ENCODE measurements around the gene AGTR1. TPM values are rescaled to one million over a fixed set of nuclear protein-coding genes. Genes with fewer than 3 reads are reported as not detected.
A peak's percentile ranks its signal among the peaks of the same experiment; 100 is the strongest.

Gene AGTR1
- total RNA-seq = 0.43 and 1.6 TPM in 2 replicates

- peak; percentile 11 for DNase-seq (ENCODE audit: low read depth)
- H3K4me3 ChIP-seq (ENCODE audit: low read depth, low read length) = peak within 1 kb of the TSS; percentile 56
- TF ChIP-seq CTCF (IDR thresholded peaks at IDR 0.05; ENCODE audit: insufficient read depth, low read depth, low read length) = no peak
These were observed at the start of gene AGTR1 for GRCh38 chr3:148697306-148698189. Gene AGTR1, plus strand, starts transcription at chr3:148697903. Its CDS starts 43,133 bp downstream, at chr3:148741036.

- no peak overlapping the region for H3K4me3 ChIP-seq (ENCODE audit: low read depth, low read length)
These were observed 48.9 kb upstream of the AGTR1 start for GRCh38 chr3:148648685-148649352.

GRCh38 chr3:148651549-148651948 lies 46.2 kb upstream of the AGTR1 start:
- TF ChIP-seq CTCF (IDR thresholded peaks at IDR 0.05; ENCODE audit: insufficient read depth, low read depth, low read length) = no peak
- no peak for DNase-seq (ENCODE audit: low read depth)
- H3K4me3 ChIP-seq (ENCODE audit: low read depth, low read length) = no peak overlapping the region

More at GRCh38 chr3:148648685-148649352, 48.9 kb upstream of the AGTR1 start:
- no peak for TF ChIP-seq CTCF (IDR thresholded peaks at IDR 0.05; ENCODE audit: insufficient read depth, low read depth, low read length)
- peak; percentile 53 for DNase-seq (ENCODE audit: low read depth)

GRCh38 chr3:148654433-148654832 lies 43.3 kb upstream of the AGTR1 start:
- DNase-seq (ENCODE audit: low read depth) = no peak
- H3K4me3 ChIP-seq (ENCODE audit: low read depth, low read length) = no peak overlapping the region
- TF ChIP-seq CTCF (IDR thresholded peaks at IDR 0.05; ENCODE audit: insufficient read depth, low read depth, low read length) = no peak

- no peak for TF ChIP-seq CTCF (IDR thresholded peaks at IDR 0.05; ENCODE audit: insufficient read depth, low read depth, low read length)
These were observed 40.2 kb upstream of the AGTR1 start for GRCh38 chr3:148657470-148657869.

GRCh38 chr3:148659512-148659911 lies 38.2 kb upstream of the AGTR1 start:
- H3K4me3 ChIP-seq (ENCODE audit: low read depth, low read length) = no peak overlapping the region
- no peak for TF ChIP-seq CTCF (IDR thresholded peaks at IDR 0.05; ENCODE audit: insufficient read depth, low read depth, low read length)
- no peak for DNase-seq (ENCODE audit: low read depth)

More at GRCh38 chr3:148657470-148657869, 40.2 kb upstream of the AGTR1 start:
- DNase-seq (ENCODE audit: low read depth) = no peak
- no peak overlapping the region for H3K4me3 ChIP-seq (ENCODE audit: low read depth, low read length)
